BE2C (cell line): ENCODE results near the gene RAB12.

Experiments used
- DNase-seq: peaks from one replicate; pipeline ENCODE4 v3.0.0-alpha.2; 2020
- H3K27me3 ChIP-seq: fragments of 250-450 bp; sonication (Bioruptor Pico); 2 replicates; pipeline ENCODE4 v1.5.1; 2020; ENCODE audit warnings: mild to moderate bottlenecking
- H3K36me3 ChIP-seq: fragments of 250-450 bp; sonication (Bioruptor Pico); 2 replicates; pipeline ENCODE4 v1.5.1; 2020; ENCODE audit warnings: mild to moderate bottlenecking
- H3K4me1 ChIP-seq: fragments of 250-450 bp; sonication (Bioruptor Pico); 2 replicates; pipeline ENCODE4 v1.5.1; 2020
- H3K4me3 ChIP-seq: 2 replicates; pipeline ENCODE4 v1.5.1; 2011; ENCODE audit warnings: low read depth, low read length
- H3K9me3 ChIP-seq: fragments of 250-450 bp; sonication (Bioruptor Pico); 2 replicates; pipeline ENCODE4 v1.5.1; 2020
- CTCF ChIP-seq: IDR thresholded peaks from 2 replicates; pipeline ENCODE4 v1.5.1; 2012; ENCODE audit warnings: mild to moderate bottlenecking, low read depth, low read length

The RAB12 gene

GRCh38 chr18:8654503-8655451, 45.5 kb downstream of the RAB12 start:
- Histone ChIP-seq H3K36me3 (no peaks in the 10 kb centered on the region), H3K9me3 (no peaks in the 10 kb centered on the region), H3K27me3 (no peaks in the 10 kb centered on the region), H3K4me3 (no peak overlapping the region), H3K4me1 (no peaks in the 10 kb centered on the region)
- peak; percentile 52 for TF ChIP-seq CTCF
- no peak for DNase-seq

GRCh38 chr18:8656232-8656631, 47.0 kb downstream of the RAB12 start:
- no peaks in the 10 kb centered on the region for H3K9me3 ChIP-seq
- no peak for TF ChIP-seq CTCF
- no peaks in the 10 kb centered on the region for H3K27me3 ChIP-seq
- DNase-seq = no peak
- no peak overlapping the region for H3K4me3 ChIP-seq
- no peaks in the 10 kb centered on the region for H3K36me3 ChIP-seq
- H3K4me1 ChIP-seq = no peaks in the 10 kb centered on the region

- H3K4me3 ChIP-seq = no peak overlapping the region
- H3K4me1 ChIP-seq = no peaks in the 10 kb centered on the region
- no peak for TF ChIP-seq CTCF
- H3K9me3 ChIP-seq = no peaks in the 10 kb centered on the region
- DNase-seq = peak; percentile 10
- no peaks in the 10 kb centered on the region for H3K27me3 ChIP-seq
- H3K36me3 ChIP-seq = no peaks in the 10 kb centered on the region
Measured at GRCh38 chr18:8657050-8657820, 48.0 kb downstream of the RAB12 start.

- Histone ChIP-seq H3K27me3 (no peaks in the 10 kb centered on the region), H3K4me3 (no peak overlapping the region), H3K4me1 (no peaks in the 10 kb centered on the region), H3K9me3 (no peaks in the 10 kb centered on the region), H3K36me3 (no peaks in the 10 kb centered on the region)
- no peak for TF ChIP-seq CTCF
- DNase-seq = peak; percentile 49
Measured at GRCh38 chr18:8657873-8658470, 48.7 kb downstream of the RAB12 start.

GRCh38 chr18:8658858-8659485, 49.7 kb downstream of the RAB12 start:
- DNase-seq = no peak
- H3K4me3 ChIP-seq = no peak overlapping the region
- TF ChIP-seq CTCF = no peak
- no peaks in the 10 kb centered on the region for H3K36me3 ChIP-seq
- no peaks in the 10 kb centered on the region for H3K27me3 ChIP-seq
- H3K4me1 ChIP-seq = no peaks in the 10 kb centered on the region
- no peaks in the 10 kb centered on the region for H3K9me3 ChIP-seq
